GM08714 (cell line): ENCODE measurements around the gene SIN3A.
"Not testable (repeated sequence)": the region's sequence is repeated elsewhere in the genome, so short reads cannot be mapped to it uniquely, and the experiment has no call there.

ENCODE experiments used
- H3K4me3 ChIP-seq: fragments of 200-500 bp; sonication (Bioruptor generic); 2 replicates; pipeline ENCODE4 v1.5.1; 2014; ENCODE audit warnings: mild to moderate bottlenecking, low read length, inconsistent platforms
- ZNF274 ChIP-seq: IDR thresholded peaks from 2 replicates; pipeline ENCODE4 v1.6.1; 2012; ENCODE audit warnings: mild to moderate bottlenecking, low read depth, low read length

Gene SIN3A

DNA sequence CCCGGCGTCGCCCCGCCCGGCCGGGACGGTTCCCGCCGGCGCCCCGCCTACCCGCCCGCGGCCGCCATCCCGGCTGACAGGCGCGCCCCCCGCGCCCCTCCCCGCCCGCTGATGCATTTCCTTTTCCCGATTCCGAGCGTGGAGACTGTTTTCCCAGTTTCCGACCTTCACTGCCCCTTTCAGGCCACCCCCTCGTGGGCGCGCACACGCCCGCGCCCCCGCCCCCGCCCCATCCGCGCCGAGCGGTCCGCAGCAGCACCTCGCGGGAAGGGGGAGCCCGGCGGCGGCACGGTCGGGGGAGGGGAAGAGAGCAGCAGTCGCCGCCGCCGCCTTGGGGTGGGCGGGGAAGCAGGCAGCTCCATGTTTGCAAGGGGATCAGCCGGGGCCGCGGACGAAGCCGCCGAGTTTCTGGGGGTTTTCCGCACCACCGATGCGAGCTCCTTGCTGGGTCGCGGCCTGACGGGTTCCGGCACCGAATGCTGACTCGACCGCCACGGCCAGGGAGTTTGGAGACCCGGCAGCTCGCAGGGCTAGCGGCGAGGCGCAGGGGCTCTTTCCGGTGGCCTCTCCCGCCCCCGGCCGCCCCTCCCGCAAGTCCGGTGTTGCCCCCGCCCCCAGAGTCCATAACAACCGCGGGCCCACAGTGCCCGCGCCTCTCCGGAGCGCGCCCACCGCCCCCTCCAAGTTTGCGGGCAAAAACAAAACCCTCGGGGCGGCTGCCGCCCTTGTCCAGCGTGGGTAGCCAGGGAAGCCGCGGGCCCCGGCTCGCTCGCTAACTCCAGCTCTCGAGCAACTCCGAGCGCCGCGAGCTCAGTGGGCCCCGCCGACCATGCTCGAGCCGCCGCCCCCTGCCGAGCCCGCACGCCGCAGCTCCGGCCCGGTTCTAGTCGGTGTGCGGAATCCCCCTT, 3.2 kb upstream of the SIN3A start:
- TF ChIP-seq ZNF274: no peak
- H3K4me3 ChIP-seq: peak overlapping the region; percentile 84

DNA sequence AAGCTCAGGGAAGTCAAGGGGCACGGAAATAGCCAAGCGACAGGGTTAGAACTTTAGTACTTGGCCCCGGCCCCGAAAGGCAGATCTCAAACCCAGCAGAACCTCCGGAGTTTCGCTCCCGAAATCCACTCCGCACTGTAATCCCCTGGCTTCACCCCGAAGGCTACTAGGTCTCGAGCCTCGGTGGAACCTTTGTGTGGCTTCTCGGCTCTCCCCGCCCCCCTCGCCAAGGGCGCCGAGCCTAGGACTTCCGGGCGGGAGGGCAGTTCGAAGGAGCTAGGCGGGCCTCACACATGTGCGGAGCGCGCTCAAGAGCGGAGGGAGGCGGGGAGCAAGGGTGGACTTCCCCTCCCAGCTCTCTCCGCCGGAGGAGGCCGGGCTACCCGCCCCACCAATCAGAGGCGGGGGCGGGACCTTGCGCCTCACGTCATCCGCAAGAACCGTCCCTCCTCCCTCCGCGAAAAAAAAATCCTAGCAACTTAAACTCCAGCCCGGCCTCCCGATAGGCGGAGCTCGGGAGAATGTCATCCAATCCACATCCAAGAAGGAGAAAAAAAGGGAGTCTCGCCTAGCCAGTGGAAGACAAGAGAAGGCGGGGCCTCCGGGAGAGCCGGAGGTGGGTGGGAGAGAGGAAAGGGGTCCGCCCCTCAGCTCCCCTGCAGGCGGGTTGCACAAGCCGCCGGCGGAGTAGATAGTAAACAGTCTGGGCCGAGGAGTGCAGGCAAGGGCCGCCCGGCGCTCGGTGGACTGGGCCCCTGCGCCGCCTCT, 2.4 kb upstream of the SIN3A start:
- peak overlapping the region; percentile 84 for H3K4me3 ChIP-seq
- no peak for TF ChIP-seq ZNF274

DNA sequence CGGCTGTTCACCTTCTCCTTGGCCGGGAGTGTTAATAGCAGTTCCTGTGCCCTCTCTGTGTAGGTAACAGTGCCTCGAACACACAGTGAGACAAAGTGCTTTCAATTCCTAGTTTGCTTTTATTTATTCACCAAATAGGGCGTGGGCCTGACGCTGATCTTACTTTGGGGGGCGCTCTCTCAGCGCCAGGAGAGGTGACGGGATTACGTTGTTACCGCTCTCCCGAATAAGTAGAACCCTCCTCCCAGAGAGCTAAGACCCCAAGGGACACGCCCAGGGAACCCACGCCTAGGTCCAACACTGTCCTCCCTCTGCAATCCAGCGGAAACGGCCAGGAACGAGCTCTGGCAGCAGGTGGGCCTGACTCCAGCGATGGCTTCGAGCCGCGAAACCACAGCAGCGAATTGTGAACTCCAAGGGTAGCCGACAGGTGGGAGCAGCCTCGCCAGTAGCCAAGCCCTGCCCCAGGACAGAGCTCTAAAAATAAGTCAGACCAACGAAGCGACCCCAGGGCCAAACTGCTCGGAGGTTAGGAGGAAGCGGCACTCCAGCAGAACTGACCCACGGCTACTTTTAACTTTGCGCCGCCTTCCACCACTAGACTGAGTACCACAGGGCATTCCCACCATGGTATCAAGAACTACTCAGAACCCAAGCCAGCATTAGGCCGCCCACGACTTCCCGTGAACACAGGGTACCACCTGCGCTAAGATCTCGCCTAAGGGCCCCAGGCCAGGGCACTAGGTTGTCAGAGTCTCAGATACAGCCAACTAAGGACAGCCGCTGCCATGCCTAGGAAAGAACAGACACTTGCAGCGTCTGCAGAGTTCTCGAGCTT, 1.6 kb upstream of the SIN3A start:
- no peak for TF ChIP-seq ZNF274
- H3K4me3 ChIP-seq: peak overlapping the region; percentile 81

DNA sequence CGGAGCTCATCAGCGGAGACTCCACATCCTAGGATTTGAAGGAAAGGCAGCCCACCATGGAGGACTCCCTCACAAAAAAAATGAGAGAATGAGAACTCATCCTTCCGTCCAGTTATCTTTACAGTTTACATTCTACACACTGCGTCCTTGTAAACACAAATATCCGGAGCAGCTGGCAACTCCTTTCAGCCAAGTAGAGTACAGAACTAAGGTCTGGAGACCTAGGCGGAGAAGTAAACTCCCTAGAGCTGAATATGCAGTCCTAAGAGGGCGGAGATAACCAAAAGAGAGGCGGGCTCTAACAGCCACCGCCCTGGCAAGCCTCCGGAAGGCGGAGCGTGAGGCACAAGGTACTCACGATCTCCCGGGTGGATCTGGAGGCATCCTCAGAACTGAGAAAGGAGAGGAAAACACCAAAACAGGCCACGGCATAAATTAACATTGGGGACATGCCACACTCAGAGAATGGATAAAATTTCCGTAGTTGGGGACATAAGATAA, 924 bp upstream of the SIN3A start:
- H3K4me3 ChIP-seq: peak overlapping the region; percentile 81
- no peak for TF ChIP-seq ZNF274

DNA sequence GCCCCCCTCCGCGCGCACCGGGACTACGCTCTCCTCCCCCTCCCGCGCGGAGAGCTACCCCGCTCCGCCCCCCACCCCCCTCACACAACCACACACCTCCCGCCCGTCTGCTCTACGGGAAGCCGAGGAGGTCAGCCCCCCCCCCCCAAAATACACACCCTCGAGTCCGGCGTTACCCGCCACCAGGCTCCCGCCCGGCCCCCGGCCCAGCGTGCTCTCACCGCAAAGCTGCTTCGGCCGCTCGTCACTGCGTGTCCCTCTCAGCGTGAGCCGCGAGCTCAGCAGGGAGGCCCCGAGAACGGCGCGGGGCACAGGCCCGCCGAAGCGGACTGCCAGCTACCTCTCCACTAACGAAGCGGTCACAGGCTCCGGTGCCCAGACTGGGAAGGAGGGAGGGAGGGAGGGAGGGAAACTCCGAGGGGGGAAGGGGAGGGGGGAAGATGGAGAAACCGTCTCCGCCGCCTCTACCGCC, 252 bp downstream of the SIN3A start:
- peak overlapping the region; percentile 81 for H3K4me3 ChIP-seq
- TF ChIP-seq ZNF274: no peak

DNA sequence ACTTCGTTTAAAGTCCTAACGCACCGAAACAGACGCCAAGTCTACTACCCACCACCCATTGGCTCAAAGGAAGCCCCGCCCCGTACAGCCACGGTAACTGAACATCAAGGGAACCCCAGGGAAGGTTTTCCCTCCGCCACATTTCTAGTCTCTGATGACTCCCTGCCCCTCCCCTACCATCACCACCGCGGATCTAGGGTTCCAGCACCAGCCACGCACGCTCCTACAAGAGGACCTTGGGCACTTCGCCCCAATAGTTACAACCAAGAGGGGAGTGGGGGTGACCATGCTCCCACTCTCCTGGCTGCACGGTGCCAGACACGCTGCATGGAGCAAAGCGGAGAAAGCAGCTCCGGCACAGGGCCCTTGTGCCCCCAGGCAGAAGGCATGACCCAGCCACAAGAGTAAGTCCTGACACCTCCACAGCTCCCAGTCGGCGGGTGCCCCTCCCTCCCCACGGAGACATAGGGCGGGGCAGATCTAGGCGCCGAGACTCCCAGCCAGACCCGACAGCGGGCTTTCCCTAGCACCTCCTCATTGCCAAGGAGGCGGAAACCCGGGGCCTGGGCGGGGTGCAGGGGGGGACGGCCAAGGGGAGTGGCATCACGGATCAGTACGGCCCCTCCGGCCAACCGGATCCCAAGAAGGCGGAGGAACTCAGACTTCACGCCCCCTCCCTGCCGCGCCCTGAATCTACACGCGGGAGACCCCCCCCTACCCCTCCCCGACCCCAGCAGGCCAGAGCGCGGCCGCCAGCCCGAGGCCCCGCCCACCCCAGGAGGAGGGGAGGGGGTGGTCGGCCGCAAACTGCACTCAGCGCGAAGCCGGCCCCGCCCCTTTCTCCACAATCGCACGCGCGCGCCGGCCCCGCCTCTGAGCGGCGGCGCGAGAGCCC, 936 bp downstream of the SIN3A start:
- H3K4me3 ChIP-seq: peak overlapping the region; percentile 53
- TF ChIP-seq ZNF274: no peak

DNA sequence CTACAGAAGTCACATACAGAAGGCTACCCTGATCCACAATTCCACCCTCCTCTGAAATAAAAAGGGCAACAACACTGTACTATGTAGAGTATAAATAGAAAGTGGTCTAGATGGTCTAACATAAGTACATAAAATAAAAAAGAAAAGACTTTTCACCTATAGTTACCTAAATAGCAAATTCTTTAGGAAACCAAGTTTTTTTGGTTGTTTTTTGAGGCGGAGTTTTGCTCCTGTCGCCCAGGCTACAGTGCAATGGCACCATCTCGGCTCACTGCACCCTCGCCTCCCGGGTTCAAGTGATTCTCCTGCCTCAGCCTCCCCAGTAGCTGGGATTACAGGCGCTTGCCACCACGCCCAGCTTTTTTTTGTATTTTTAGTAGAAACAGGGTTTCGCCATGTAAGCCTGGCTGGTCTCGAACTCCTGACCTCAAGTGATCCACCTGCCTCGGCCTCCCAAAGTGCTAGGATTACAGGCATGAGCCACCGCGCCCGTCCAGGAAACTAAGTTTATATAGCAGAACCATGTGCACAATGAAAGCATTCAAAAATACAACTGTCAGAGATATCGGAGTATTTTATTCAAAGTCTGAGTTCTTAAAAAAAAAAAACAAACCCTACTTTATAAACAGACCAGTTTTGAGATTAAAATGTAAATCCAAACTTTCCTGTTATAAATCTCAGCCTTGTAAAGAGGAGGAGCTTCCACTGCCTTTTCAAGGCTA, 1.7 kb downstream of the SIN3A start:
- H3K4me3 ChIP-seq: peak overlapping the region; percentile 53
- no peak for TF ChIP-seq ZNF274

DNA sequence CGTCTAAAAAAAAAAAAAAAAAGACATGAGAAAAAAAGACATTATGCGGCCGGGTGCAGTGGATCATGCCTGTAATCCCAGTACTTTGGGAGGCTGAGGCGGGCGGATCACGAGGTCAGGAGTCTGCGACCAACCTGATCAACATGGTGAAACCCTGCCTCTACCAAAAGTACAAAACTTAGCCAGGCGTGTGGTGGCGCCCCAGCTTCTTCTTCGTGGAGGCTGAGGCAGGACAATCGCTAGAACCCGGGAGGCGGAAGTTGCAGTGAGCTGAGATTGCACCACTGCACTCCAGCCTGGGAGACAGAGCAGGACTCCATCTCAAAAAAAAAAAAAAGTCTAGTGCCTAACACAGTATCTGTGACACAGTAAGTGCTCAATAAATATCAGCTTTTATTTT, 3.3 kb downstream of the SIN3A start:
- H3K4me3 ChIP-seq: not testable (repeated sequence)

DNA sequence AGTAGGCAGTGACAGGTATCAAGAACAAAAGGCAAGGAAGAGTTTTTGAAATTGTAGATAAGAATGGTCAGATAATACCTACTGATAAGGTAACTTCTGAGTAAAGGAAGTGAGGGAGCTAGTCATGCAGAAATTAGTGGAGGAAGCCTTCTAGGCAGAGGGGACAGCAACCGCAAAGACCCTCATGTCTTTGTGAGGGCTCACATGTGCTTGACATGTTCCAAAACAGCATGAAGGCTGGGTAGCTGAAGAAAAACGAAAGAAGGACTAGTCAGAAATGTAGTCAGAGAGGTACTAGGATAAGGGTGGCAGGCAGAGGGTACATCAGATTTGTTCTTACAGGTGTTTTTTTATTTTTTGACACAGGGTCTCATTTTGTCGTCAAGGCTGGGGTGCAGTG, 5.3 kb downstream of the SIN3A start:
- no peak overlapping the region for H3K4me3 ChIP-seq
- no peak for TF ChIP-seq ZNF274

DNA sequence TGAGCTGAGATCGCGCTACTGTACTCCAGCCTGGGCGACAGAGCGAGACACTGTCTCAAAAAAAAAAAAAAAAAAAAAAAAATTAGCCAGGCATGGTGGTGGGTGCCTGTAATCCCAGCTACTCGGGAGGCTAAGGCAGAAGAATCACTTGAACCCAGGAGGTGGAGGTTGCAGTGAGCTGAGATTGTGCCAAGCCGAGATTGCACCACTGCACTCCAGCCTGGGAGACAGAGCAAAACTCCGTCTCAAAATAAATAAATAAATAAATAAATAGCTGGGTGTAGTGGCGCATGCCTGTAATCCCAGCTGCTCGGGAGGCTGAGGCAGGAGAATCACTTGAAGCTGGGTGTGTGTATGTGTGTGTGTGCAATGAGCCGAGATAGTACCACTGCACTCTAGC, 6.2 kb downstream of the SIN3A start:
- H3K4me3 ChIP-seq: not testable (repeated sequence)

DNA sequence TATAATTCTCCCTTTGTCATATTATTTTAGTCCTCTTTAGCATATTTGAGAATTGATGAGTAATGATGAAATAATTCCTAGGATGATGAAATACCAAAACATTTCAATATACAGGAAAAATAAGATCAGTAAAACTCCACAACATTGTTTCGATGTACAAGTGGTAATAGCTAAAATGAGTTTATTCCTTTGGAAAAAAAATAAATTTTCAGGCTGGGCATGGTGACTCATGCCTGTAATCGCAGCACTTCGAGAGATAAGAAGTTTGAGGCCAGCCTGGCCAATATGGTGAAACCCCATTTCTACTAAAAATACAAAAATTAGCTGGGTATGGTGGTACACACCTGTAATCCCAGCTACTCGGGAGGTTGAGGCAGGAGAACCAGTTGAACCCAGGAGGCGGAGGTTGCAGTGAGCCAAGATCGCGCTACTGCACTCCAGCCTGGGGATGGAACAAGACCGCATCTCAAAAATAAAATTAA, 7.5 kb downstream of the SIN3A start:
- H3K4me3 ChIP-seq: not testable (repeated sequence)

DNA sequence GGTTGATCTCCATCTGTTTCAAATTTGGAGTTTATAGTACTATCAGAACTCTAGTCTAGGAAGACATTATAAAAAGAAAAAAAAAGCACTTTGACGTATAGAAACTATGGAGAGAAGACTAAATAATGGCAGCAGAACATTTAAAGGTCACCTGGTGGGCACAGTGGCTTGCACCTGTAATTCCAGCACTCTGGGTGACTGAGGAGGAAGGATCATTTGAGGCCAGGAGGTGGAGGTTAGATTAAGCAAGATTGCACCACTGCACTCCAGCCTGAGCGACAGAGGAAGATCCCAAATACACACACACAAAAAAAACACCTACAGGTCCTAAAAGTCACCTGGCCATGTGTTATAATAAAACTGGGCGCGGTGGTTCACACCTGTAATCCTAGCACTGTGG, 13.8 kb downstream of the SIN3A start:
- no peak for TF ChIP-seq ZNF274
- H3K4me3 ChIP-seq: no peak overlapping the region

DNA sequence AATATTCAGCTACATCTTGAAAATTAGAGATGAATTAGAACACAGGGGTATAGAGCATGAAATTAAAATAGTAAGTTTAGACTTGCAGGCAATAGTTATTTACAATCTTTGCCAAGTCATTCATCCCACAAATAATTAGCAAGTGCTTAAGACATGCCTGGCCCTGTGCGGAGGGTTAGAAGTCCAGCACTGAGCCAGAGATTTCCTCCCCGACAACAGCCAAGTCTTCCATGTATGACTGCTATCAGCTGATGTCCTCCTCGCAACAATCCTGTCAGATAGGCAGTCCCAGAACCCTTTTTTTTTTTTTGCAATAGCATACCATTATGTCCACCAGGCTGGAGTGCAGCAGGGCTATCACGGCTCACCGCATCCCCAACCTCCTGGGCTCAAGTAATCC, 14.6 kb downstream of the SIN3A start:
- no peak for TF ChIP-seq ZNF274
- H3K4me3 ChIP-seq: no peak overlapping the region
